K562 (cell line): ENCODE data around the gene TCF3. TPM values are rescaled to one million over a fixed set of nuclear protein-coding genes. Genes with fewer than 3 reads are reported as not detected.

Experiments used
- CBX1 ChIP-seq: sonication (generic); IDR thresholded peaks from 2 replicates; pipeline ENCODE4 v1.6.1; 2016; ENCODE audit warnings: antibody characterized with exemption, low read depth, mild to moderate bottlenecking
- MTA3 ChIP-seq: fragments of 450-650 bp; formaldehyde crosslinking; IDR thresholded peaks from 2 replicates; pipeline ENCODE4 v1.6.1; 2017; ENCODE audit warnings: mild to moderate bottlenecking, borderline replicate concordance
- SFPQ ChIP-seq: fragments of 200-400 bp; formaldehyde crosslinking; IDR thresholded peaks from 2 replicates; pipeline ENCODE4 v1.6.1; 2017; ENCODE audit warnings: mild to moderate bottlenecking, low read depth, low read length, moderate library complexity
- SMARCA5 ChIP-seq: fragments of 450-650 bp; IDR thresholded peaks from 2 replicates; pipeline ENCODE4 v1.6.1; 2016
- ZBTB33 ChIP-seq: sonication (generic); formaldehyde crosslinking; IDR thresholded peaks from 2 replicates; pipeline ENCODE4 v1.8.1; 2023; ENCODE audit warnings: mild to moderate bottlenecking, missing genetic modification reagents
- ZSCAN29 ChIP-seq: fragments of 450-650 bp; IDR thresholded peaks from 2 replicates; pipeline ENCODE4 v1.6.1; 2017
- polyA plus RNA-seq, 8 experiments: library from polyadenylated mRNA; depleted of rRNA in 4 of 8; stranded (reverse) in 5 of 8; unstranded in 3 of 8; fragments of >200 nt; fragmentation: Nextera tagmentation in 2 of 8; fragmentation: Illumina TruSeq in 1 of 8; extraction: Ambion mirVana in 2 of 8; extraction: Trizol in 1 of 8; gene quantifications; 2 replicates each; pipeline versions ENCODE4 v1.2.1 to v1.2.3, GENCODE V29; 2011 to 2014; ENCODE audit warnings: inconsistent platforms in 1 of 8, missing spikeins in 1 of 8
- total RNA-seq, 7 experiments: library from RNA; depleted of rRNA in 6 of 7; stranded (reverse); fragments of >200 nt in 6 of 7; fragmentation: Illumina TruSeq in 2 of 7; extraction: Trizol in 2 of 7; gene quantifications; 2 replicates each; pipeline versions ENCODE4 v1.2.1 to v1.2.3, GENCODE V29; 2011 to 2021; ENCODE audit warnings: low replicate concordance in 1 of 7
- TF ChIP-seq, protein P1 (sequence below), 2 experiments: fragments of 450-650 bp; IDR thresholded peaks; 2 replicates each; pipeline ENCODE4 v1.6.1; 2018; ENCODE audit warnings: mild to moderate bottlenecking in 2 of 2, low read depth in 1 of 2; ENCODE audit not compliant: partially characterized antibody in 2 of 2
- TF ChIP-seq, protein P2 (sequence below): fragments of 250-450 bp; sonication (Bioruptor Pico); IDR thresholded peaks from 2 replicates; pipeline ENCODE4 v1.4.0; 2020; ENCODE audit warnings: mild to moderate bottlenecking

Gene TCF3
- total and polyA plus RNA-seq, 9 of the 15 experiments (the other 6 are each of a cell fraction or from before 2014, with no cell fraction given): 5.6 to 259 (median 84.0) TPM

DNA sequence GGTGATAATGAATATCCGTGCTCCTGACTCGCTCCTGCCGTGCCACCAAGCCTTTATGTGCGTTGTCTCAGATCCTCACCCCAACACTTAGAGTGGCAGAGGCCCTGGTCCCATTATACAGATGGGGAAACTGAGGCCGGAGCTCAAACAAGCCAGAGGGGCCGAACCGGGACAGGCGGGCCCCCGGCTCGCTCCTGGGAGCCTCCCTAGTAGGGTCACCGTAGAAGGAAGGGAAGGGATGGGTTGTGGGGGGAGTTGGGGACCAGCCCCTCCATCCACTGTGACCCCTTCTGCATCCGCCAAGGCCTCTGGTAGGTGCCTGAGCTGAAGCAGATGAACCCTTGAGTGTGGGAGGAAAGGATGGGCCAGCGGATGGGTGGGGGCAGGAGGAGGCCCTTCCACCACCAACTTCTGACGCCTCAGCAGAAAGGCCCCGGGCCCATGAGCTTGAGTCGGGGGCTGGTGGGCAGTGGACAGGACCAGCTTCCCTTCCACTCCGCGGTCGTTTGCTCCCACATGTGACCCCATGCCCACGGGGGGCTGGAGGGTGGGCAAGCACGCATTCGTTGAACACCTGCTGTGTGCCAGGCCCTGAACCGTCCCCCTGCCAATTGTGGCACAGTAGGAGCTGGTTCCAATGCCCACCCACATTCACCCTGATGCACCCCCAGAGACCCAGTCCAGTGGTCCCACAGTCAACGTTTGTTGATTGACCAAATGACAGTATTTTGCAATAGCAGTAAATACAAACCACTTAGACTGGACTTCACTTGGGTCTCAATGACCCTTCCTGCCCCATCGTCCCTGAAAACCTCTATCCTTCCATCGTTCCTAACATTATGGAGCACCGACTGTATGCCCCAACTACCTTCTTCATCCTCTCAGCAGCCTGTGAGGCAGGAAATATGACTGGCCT lies 24.2 kb upstream of the TCF3 start (continued):
- peak; percentile 48 for TF ChIP-seq ZBTB33 (CRISPR knock-in tag)
- no peak for TF ChIP-seq ZSCAN29
- TF ChIP-seq MTA3: no peak
- TF ChIP-seq SMARCA5: peak; percentile 98
- TF ChIP-seq SFPQ: no peak
- TF ChIP-seq, protein P1, sequence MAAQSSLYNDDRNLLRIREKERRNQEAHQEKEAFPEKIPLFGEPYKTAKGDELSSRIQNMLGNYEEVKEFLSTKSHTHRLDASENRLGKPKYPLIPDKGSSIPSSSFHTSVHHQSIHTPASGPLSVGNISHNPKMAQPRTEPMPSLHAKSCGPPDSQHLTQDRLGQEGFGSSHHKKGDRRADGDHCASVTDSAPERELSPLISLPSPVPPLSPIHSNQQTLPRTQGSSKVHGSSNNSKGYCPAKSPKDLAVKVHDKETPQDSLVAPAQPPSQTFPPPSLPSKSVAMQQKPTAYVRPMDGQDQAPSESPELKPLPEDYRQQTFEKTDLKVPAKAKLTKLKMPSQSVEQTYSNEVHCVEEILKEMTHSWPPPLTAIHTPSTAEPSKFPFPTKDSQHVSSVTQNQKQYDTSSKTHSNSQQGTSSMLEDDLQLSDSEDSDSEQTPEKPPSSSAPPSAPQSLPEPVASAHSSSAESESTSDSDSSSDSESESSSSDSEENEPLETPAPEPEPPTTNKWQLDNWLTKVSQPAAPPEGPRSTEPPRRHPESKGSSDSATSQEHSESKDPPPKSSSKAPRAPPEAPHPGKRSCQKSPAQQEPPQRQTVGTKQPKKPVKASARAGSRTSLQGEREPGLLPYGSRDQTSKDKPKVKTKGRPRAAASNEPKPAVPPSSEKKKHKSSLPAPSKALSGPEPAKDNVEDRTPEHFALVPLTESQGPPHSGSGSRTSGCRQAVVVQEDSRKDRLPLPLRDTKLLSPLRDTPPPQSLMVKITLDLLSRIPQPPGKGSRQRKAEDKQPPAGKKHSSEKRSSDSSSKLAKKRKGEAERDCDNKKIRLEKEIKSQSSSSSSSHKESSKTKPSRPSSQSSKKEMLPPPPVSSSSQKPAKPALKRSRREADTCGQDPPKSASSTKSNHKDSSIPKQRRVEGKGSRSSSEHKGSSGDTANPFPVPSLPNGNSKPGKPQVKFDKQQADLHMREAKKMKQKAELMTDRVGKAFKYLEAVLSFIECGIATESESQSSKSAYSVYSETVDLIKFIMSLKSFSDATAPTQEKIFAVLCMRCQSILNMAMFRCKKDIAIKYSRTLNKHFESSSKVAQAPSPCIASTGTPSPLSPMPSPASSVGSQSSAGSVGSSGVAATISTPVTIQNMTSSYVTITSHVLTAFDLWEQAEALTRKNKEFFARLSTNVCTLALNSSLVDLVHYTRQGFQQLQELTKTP (IDR thresholded peaks at IDR 0.05; ENCODE audit: low read depth in 1 of 2, partially characterized antibody in 2 of 2): no peak
- TF ChIP-seq, protein P2, sequence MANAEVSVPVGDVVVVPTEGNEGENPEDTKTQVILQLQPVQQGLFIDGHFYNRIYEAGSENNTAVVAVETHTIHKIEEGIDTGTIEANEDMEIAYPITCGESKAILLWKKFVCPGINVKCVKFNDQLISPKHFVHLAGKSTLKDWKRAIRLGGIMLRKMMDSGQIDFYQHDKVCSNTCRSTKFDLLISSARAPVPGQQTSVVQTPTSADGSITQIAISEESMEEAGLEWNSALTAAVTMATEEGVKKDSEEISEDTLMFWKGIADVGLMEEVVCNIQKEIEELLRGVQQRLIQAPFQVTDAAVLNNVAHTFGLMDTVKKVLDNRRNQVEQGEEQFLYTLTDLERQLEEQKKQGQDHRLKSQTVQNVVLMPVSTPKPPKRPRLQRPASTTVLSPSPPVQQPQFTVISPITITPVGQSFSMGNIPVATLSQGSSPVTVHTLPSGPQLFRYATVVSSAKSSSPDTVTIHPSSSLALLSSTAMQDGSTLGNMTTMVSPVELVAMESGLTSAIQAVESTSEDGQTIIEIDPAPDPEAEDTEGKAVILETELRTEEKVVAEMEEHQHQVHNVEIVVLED (CRISPR knock-in tag): no peak
- TF ChIP-seq CBX1: peak; percentile 91
